ENCODE data around the gene EIF3B. TPM values are rescaled to one million over a fixed set of nuclear protein-coding genes. Genes with fewer than 3 reads are reported as not detected.

EIF3B gene
- total RNA-seq, 1 donor from 2014 or later = 84.9 TPM

GRCh38 chr7:2357571-2357970 lies 2.9 kb downstream of the EIF3B start:
- DNase-seq (ENCODE audit: low spot score in 2 of 2) = no peak

GRCh38 chr7:2358968-2359527 lies 4.4 kb downstream of the EIF3B start:
- no peak for TF ChIP-seq CTCF (IDR thresholded peaks at IDR 0.05)
- Histone ChIP-seq H3K27me3 (no peaks in the 10 kb centered on the region), H3K9me3 (no peaks in the 10 kb centered on the region), H3K4me1 (peaks cover 11 to 19% of the 10 kb centered on the region in 2 donors), H3K27ac (no peak overlapping the region), H3K36me3 (peaks cover 32 to 37% of the 10 kb centered on the region in 2 donors), H3K4me3 (no peak overlapping the region)
- intact Hi-C loops (cut with DNase I) = loop anchor here (10.0 kb wide), 1 partner anchor 694 kb away; no protein-coding TSS in a partner anchor
- DNase-seq (ENCODE audit: low spot score in 2 of 2) = no peak

More at GRCh38 chr7:2357571-2357970, 2.9 kb downstream of the EIF3B start:
- Histone ChIP-seq H3K4me3 (no peak overlapping the region), H3K36me3 (peaks cover 19 to 22% of the 10 kb centered on the region in 2 donors), H3K9me3 (no peaks in the 10 kb centered on the region), H3K27ac (no peak overlapping the region), H3K4me1 (peaks cover 16 to 21% of the 10 kb centered on the region in 2 donors), H3K27me3 (no peaks in the 10 kb centered on the region)
- no peak for TF ChIP-seq CTCF (IDR thresholded peaks at IDR 0.05)
- intact Hi-C loops (cut with DNase I) = loop anchor here (10.0 kb wide), 1 partner anchor 693 kb away; no protein-coding TSS in a partner anchor

- Histone ChIP-seq H3K9me3 (no peaks in the 10 kb centered on the region), H3K36me3 (peaks cover 37 to 42% of the 10 kb centered on the region in 2 donors), H3K4me3 (no peak overlapping the region), H3K27ac (no peak overlapping the region), H3K4me1 (peaks cover 11 to 19% of the 10 kb centered on the region in 2 donors), H3K27me3 (no peaks in the 10 kb centered on the region)
- DNase-seq (ENCODE audit: low spot score in 2 of 2) = no peak
- intact Hi-C loops (cut with DNase I) = loop anchor here (10.0 kb wide), 1 partner anchor 695 kb away; no protein-coding TSS in a partner anchor
- TF ChIP-seq CTCF (IDR thresholded peaks at IDR 0.05) = no peak
Measured at GRCh38 chr7:2359610-2360009, 5.0 kb downstream of the EIF3B start.

- H3K27me3 ChIP-seq = no peaks in the 10 kb centered on the region
- no peaks in the 10 kb centered on the region for H3K9me3 ChIP-seq
- H3K4me1 ChIP-seq = peaks cover 10 to 15% of the 10 kb centered on the region in 2 donors
- no peak overlapping the region for H3K4me3 ChIP-seq
- intact Hi-C loops (cut with DNase I) = no loop called here
- TF ChIP-seq CTCF (IDR thresholded peaks at IDR 0.05) = no peak
- no peak for DNase-seq (ENCODE audit: low spot score in 2 of 2)
- H3K36me3 ChIP-seq = peaks cover 49 to 54% of the 10 kb centered on the region in 2 donors
- no peak overlapping the region for H3K27ac ChIP-seq
Measured at GRCh38 chr7:2360796-2361195, 6.2 kb downstream of the EIF3B start.

GRCh38 chr7:2362385-2363088 lies 7.9 kb downstream of the EIF3B start:
- H3K4me1 ChIP-seq = no peaks in the 10 kb centered on the region
- intact Hi-C loops (cut with DNase I) = no loop called here
- no peak for DNase-seq (ENCODE audit: low spot score in 2 of 2)
- H3K36me3 ChIP-seq = peaks cover 67 to 71% of the 10 kb centered on the region in 2 donors
- H3K4me3 ChIP-seq = no peak overlapping the region
- TF ChIP-seq CTCF (IDR thresholded peaks at IDR 0.05) = no peak
- H3K9me3 ChIP-seq = no peaks in the 10 kb centered on the region
- no peaks in the 10 kb centered on the region for H3K27me3 ChIP-seq
- H3K27ac ChIP-seq = no peak overlapping the region

Measured in ascending aorta (tissue), 2 donors.